ENCODE measurements around the gene RAET1L. TPM values are rescaled to one million over a fixed set of nuclear protein-coding genes. Genes with fewer than 3 reads are reported as not detected.
"Not testable (repeated sequence)": the region's sequence is repeated elsewhere in the genome, so short reads cannot be mapped to it uniquely, and the experiment has no call there.

The RAET1L gene
- total and polyA plus RNA-seq, 7 experiments from 2014 or later: not detected

DNA sequence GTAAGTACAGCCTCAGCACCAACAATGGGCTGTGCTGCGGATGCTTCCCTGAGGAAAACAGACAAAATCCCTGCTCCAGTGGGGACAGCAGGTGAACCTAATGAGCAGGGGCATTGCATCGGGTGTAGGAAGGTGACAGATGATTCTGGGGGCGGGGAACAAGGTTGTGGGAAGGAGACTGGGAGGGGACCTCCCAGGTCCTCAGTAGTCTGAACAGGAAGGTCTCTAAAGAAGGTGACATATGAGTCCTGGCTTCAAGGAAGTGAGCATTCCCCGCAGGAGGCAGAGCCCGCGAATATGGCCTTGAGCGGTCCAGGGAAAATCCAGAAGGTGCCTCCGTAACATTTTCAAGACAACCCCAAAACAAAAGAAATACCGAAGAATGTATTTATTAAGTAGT lies 42.2 kb downstream of the RAET1L start:
- no peak overlapping the region for H3K27ac Mint-ChIP-seq
- peaks cover 83 to 92% (median 89%) of the 10 kb centered on the region in 5 donors for H3K27me3 Mint-ChIP-seq
- Histone ChIP-seq H3K9me3 (ENCODE audit: control insufficient read depth in 2 of 3, low read length in 3 of 3) (no peaks in the 10 kb centered on the region), H3K36me3 (ENCODE audit: control insufficient read depth in 2 of 3, insufficient read depth in 3 of 3, low read length in 3 of 3) (no peaks in the 10 kb centered on the region), H3K27me3 (ENCODE audit: control insufficient read depth in 2 of 2, insufficient read depth in 2 of 2, low read length in 2 of 2) (peaks cover 6 to 8% of the 10 kb centered on the region in 2 donors), H3K4me3 (ENCODE audit: low read length) (no peak overlapping the region), H3K27ac (ENCODE audit: low read depth, low read length) (no peak overlapping the region), H3K4me1 (ENCODE audit: control insufficient read depth in 2 of 2, insufficient read depth in 2 of 2, low read length in 2 of 2) (no peaks in the 10 kb centered on the region)
- peaks cover 1 to 13% (median 7%) of the 10 kb centered on the region in 7 donors for H3K4me1 Mint-ChIP-seq
- intact Hi-C loops (cut with micrococcal nuclease): no loop called here
- no peak for ATAC-seq
- H3K36me3 Mint-ChIP-seq: peaks cover 0 to 5% (median 3%) of the 10 kb centered on the region in 5 donors
- ChIA-PET POLR2A (interaction anchor here (0.6 kb wide), 1 partner anchor 22 kb away, joined by 3 read pairs; no protein-coding TSS in a partner anchor), CTCF (no interaction called here)
- H3K9me3 Mint-ChIP-seq: peaks cover 1 to 16% (median 8%) of the 10 kb centered on the region in 11 donors
- peak in 1 of 9 donors; percentile 0 for DNase-seq
- peak overlapping the region in 1 of 10 donors; percentile 5 for H3K4me3 Mint-ChIP-seq

- Mint-ChIP-seq H3K4me1 (peaks cover 0 to 16% (median 5%) of the 10 kb centered on the region in 7 donors), H3K4me3 (no peak overlapping the region), H3K36me3 (peaks cover 0 to 3% (median 0%) of the 10 kb centered on the region in 5 donors), H3K9me3 (peaks cover 0 to 6% (median 0%) of the 10 kb centered on the region in 11 donors), H3K27me3 (peaks cover 75 to 91% (median 87%) of the 10 kb centered on the region in 5 donors), H3K27ac (no peak overlapping the region)
- H3K9me3 ChIP-seq (ENCODE audit: control insufficient read depth in 2 of 3, low read length in 3 of 3): no peaks in the 10 kb centered on the region
- intact Hi-C loops (cut with micrococcal nuclease): no loop called here
- POLR2A ChIA-PET: no interaction called here
- no peak for ATAC-seq
- H3K36me3 ChIP-seq (ENCODE audit: control insufficient read depth in 2 of 3, insufficient read depth in 3 of 3, low read length in 3 of 3): no peaks in the 10 kb centered on the region
- peaks cover 0 to 8% of the 10 kb centered on the region in 2 donors for H3K27me3 ChIP-seq (ENCODE audit: control insufficient read depth in 2 of 2, insufficient read depth in 2 of 2, low read length in 2 of 2)
- CTCF ChIA-PET: no interaction called here
- H3K27ac ChIP-seq (ENCODE audit: low read depth, low read length): no peak overlapping the region
- H3K4me3 ChIP-seq (ENCODE audit: low read length): no peak overlapping the region
- H3K4me1 ChIP-seq (ENCODE audit: control insufficient read depth in 2 of 2, insufficient read depth in 2 of 2, low read length in 2 of 2): no peaks in the 10 kb centered on the region
- no peak for DNase-seq
These were observed 46.0 kb downstream of the RAET1L start for GRCh38 chr6:149979293-149979692.

DNA sequence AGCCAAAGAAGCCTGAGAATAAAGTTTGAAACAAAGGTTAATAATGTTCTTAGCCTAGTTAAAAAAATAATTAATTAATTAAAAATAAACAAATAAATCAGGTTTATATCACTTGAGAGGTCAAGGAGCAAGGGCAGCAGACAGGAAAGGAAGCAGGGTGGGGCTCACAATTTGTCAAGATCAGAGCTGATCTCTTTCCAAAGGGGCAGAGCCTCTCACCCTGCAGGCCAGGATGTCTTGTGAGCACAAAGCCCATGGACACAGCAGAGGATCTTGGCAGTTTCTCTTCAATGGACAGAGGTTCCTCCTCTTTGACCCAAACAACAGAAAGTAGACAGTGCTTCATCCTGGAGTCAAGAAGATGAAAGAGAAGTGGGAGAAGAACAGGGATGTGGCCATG lies 46.7 kb downstream of the RAET1L start:
- POLR2A ChIA-PET: no interaction called here
- Mint-ChIP-seq H3K4me3 (no peak overlapping the region), H3K9me3 (peaks cover 0 to 6% (median 0%) of the 10 kb centered on the region in 11 donors), H3K36me3 (peaks cover 0 to 3% (median 0%) of the 10 kb centered on the region in 5 donors), H3K27ac (no peak overlapping the region), H3K4me1 (peaks cover 0 to 17% (median 5%) of the 10 kb centered on the region in 7 donors), H3K27me3 (peaks cover 80 to 92% (median 90%) of the 10 kb centered on the region in 5 donors)
- H3K36me3 ChIP-seq (ENCODE audit: control insufficient read depth in 2 of 3, insufficient read depth in 3 of 3, low read length in 3 of 3): no peaks in the 10 kb centered on the region
- intact Hi-C loops (cut with micrococcal nuclease): no loop called here
- DNase-seq (no peak), ATAC-seq (no peak)
- H3K27me3 ChIP-seq (ENCODE audit: control insufficient read depth in 2 of 2, insufficient read depth in 2 of 2, low read length in 2 of 2): peaks cover 0 to 13% of the 10 kb centered on the region in 2 donors
- no peak overlapping the region for H3K27ac ChIP-seq (ENCODE audit: low read depth, low read length)
- no peaks in the 10 kb centered on the region for H3K4me1 ChIP-seq (ENCODE audit: control insufficient read depth in 2 of 2, insufficient read depth in 2 of 2, low read length in 2 of 2)
- H3K4me3 ChIP-seq (ENCODE audit: low read length): no peak overlapping the region
- H3K9me3 ChIP-seq (ENCODE audit: control insufficient read depth in 2 of 3, low read length in 3 of 3): no peaks in the 10 kb centered on the region
- CTCF ChIA-PET: no interaction called here

DNA sequence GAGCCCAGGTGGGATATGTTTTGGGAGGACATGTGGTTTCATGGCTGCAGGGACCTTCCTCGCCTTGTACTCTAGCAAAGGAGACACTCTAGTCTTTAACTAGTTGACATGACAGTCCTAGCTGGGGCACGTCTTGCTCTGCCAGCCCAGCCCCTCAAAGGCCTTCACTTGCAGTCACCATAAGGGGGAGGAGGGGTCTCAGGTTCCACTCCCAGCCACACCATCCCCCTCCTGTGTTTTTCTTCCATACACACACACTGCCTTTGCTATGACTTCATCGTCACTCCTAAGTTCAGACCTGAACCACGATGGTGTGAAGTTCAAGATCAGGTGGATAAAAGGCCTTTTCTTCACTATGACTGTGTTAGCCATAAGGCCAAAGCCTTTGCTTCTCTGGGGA lies 48.1 kb downstream of the RAET1L start:
- Mint-ChIP-seq H3K27ac (no peak overlapping the region), H3K27me3 (peaks cover 79 to 89% (median 85%) of the 10 kb centered on the region in 5 donors), H3K9me3 (peaks cover 0 to 6% (median 0%) of the 10 kb centered on the region in 11 donors), H3K36me3 (peaks cover 0 to 3% (median 0%) of the 10 kb centered on the region in 5 donors), H3K4me1 (peaks cover 0 to 12% (median 5%) of the 10 kb centered on the region in 7 donors), H3K4me3 (no peak overlapping the region)
- ChIA-PET CTCF (no interaction called here), POLR2A (no interaction called here)
- no peak for DNase-seq
- Histone ChIP-seq H3K27ac (ENCODE audit: low read depth, low read length) (no peak overlapping the region), H3K4me1 (ENCODE audit: control insufficient read depth in 2 of 2, insufficient read depth in 2 of 2, low read length in 2 of 2) (no peaks in the 10 kb centered on the region), H3K36me3 (ENCODE audit: control insufficient read depth in 2 of 3, insufficient read depth in 3 of 3, low read length in 3 of 3) (no peaks in the 10 kb centered on the region), H3K27me3 (ENCODE audit: control insufficient read depth in 2 of 2, insufficient read depth in 2 of 2, low read length in 2 of 2) (peaks cover 0 to 7% of the 10 kb centered on the region in 2 donors), H3K4me3 (ENCODE audit: low read length) (no peak overlapping the region), H3K9me3 (ENCODE audit: control insufficient read depth in 2 of 3, low read length in 3 of 3) (no peaks in the 10 kb centered on the region)
- ATAC-seq: no peak
- intact Hi-C loops (cut with micrococcal nuclease): no loop called here

DNA sequence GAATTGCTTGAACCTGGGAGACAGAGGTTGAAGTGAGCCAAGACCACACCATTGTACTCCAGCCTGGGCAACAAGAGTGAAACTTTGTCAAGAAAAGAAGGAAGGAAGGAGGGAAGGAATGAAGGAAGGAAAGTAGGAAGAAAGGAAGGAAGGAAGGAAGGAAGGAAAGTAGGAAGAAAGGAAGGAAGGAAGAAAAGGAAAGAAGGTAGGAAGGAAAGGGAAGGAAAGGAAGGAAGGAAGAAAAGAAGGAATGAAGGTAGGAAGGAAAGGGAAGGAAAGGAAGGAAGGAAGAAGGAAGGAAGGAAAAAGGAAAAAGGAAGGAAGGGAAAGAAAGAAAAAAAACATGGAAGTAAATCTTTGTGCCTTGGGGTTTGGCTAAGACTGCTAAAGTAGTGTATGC lies 49.9 kb downstream of the RAET1L start:
- CTCF ChIA-PET: no interaction called here
- H3K27me3 Mint-ChIP-seq: peaks cover 70 to 86% (median 80%) of the 10 kb centered on the region in 5 donors
- peaks cover 0 to under 1% (median 0%) of the 10 kb centered on the region in 5 donors for H3K36me3 Mint-ChIP-seq
- ATAC-seq: no peak
- no peaks in the 10 kb centered on the region for H3K9me3 Mint-ChIP-seq
- no peak for DNase-seq
- POLR2A ChIA-PET: no interaction called here
- Histone ChIP-seq H3K36me3 (ENCODE audit: control insufficient read depth in 2 of 3, insufficient read depth in 3 of 3, low read length in 3 of 3) (no peaks in the 10 kb centered on the region), H3K4me3 (ENCODE audit: low read length) (no peak overlapping the region), H3K27me3 (ENCODE audit: control insufficient read depth in 2 of 2, insufficient read depth in 2 of 2, low read length in 2 of 2) (peaks cover 0 to 5% of the 10 kb centered on the region in 2 donors), H3K27ac (ENCODE audit: low read depth, low read length) (no peak overlapping the region), H3K4me1 (ENCODE audit: control insufficient read depth in 2 of 2, insufficient read depth in 2 of 2, low read length in 2 of 2) (no peaks in the 10 kb centered on the region), H3K9me3 (ENCODE audit: control insufficient read depth in 2 of 3, low read length in 3 of 3) (no peaks in the 10 kb centered on the region)
- no peak overlapping the region for H3K27ac Mint-ChIP-seq
- peaks cover 0 to 5% (median 0%) of the 10 kb centered on the region in 7 donors for H3K4me1 Mint-ChIP-seq
- intact Hi-C loops (cut with micrococcal nuclease): no loop called here
- H3K4me3 Mint-ChIP-seq: peak overlapping the region in 2 of 10 donors; percentile 6 to 21

- Mint-ChIP-seq H3K27ac (no peak overlapping the region), H3K27me3 (peaks cover 70 to 86% (median 81%) of the 10 kb centered on the region in 5 donors), H3K4me1 (peaks cover 0 to 5% (median 0%) of the 10 kb centered on the region in 7 donors), H3K9me3 (no peaks in the 10 kb centered on the region), H3K4me3 (no peak overlapping the region), H3K36me3 (peaks cover 0 to 3% (median 0%) of the 10 kb centered on the region in 5 donors)
- H3K4me1 ChIP-seq (ENCODE audit: control insufficient read depth in 2 of 2, insufficient read depth in 2 of 2, low read length in 2 of 2): no peaks in the 10 kb centered on the region
- intact Hi-C loops (cut with micrococcal nuclease): no loop called here
- ATAC-seq (peak; percentile 62), DNase-seq (no peak)
- ChIA-PET CTCF (no interaction called here), POLR2A (no interaction called here)
- no peak overlapping the region for H3K27ac ChIP-seq (ENCODE audit: low read depth, low read length)
- no peak overlapping the region for H3K4me3 ChIP-seq (ENCODE audit: low read length)
- peaks cover 0 to 5% of the 10 kb centered on the region in 2 donors for H3K27me3 ChIP-seq (ENCODE audit: control insufficient read depth in 2 of 2, insufficient read depth in 2 of 2, low read length in 2 of 2)
- H3K36me3 ChIP-seq (ENCODE audit: control insufficient read depth in 2 of 3, insufficient read depth in 3 of 3, low read length in 3 of 3): no peaks in the 10 kb centered on the region
- no peaks in the 10 kb centered on the region for H3K9me3 ChIP-seq (ENCODE audit: control insufficient read depth in 2 of 3, low read length in 3 of 3)
These were observed 50.5 kb downstream of the RAET1L start for GRCh38 chr6:149974825-149975224.

GRCh38 chr6:149974394-149974793 lies 50.9 kb downstream of the RAET1L start:
- DNase-seq; H3K36me3 Mint-ChIP-seq; H3K4me1 Mint-ChIP-seq; H3K4me1 ChIP-seq (ENCODE audit: control insufficient read depth in 2 of 2, insufficient read depth in 2 of 2, low read length in 2 of 2); H3K27ac Mint-ChIP-seq; intact Hi-C loops (cut with micrococcal nuclease); POLR2A ChIA-PET; H3K27ac ChIP-seq (ENCODE audit: low read depth, low read length); H3K36me3 ChIP-seq (ENCODE audit: control insufficient read depth in 2 of 3, insufficient read depth in 3 of 3, low read length in 3 of 3); H3K9me3 Mint-ChIP-seq; H3K27me3 ChIP-seq (ENCODE audit: control insufficient read depth in 2 of 2, insufficient read depth in 2 of 2, low read length in 2 of 2); ATAC-seq; CTCF ChIA-PET; H3K4me3 Mint-ChIP-seq; H3K9me3 ChIP-seq (ENCODE audit: control insufficient read depth in 2 of 3, low read length in 3 of 3); H3K4me3 ChIP-seq (ENCODE audit: low read length): not testable (repeated sequence)
- peaks cover 70 to 86% (median 83%) of the 10 kb centered on the region in 5 donors for H3K27me3 Mint-ChIP-seq

All from naive thymus-derived CD4-positive, alpha-beta T cell (primary cell).